NCI-H2171 (cell line): ENCODE data around the gene CIRBP.
A peak's percentile ranks its signal among the peaks of the same experiment; 100 is the strongest.

Source experiments
- DNase-seq: peaks from one replicate; lab custom pipeline; 2025; lab: John Stamatoyannopoulos, UW

Gene CIRBP

DNA sequence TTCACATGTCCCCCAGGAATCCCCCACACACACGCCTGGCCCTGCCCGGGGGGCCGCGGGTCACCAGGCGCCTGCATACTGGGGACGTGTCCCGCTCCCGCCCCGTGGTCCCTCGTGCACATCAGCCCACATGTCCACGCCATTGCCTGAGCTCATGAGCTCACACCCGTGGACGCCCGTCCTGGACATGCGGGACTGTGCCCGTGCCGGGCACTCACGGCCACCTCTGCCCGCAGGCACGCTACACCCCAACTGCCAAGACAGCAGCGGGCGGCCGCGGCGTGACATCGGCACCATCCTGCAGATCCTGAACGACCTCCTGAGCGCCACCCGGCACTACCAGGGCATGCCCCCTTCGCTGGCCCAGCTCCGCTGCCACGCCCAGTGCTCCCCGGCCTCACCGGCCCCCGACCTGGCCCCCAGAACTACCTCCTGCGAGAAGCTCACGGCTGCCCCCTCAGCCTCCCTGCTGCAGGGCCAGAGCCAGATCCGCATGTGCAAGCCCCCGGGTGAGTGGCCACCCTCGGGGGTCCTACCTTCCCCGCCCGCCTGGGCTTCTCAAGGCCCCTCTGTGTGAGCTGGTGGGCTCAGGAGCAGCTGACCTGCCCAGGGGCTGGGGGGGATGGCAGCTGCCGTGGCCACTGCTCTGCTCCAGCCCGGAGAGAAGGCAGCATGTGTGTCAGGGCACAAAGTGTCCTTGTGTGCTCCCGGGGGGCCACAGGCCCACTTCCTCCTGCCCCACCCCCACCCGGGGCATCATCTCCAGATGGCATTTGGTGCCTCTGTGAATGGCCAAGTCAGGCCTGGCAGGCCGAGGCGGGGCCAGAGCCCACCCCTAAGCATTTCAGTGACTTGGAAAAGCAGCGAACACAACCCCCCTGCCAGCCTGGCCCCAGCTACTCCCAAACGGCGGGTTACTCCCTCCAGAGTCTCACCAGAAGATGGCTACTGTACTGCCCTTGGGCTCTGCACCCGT is 13.7 kb upstream of the CIRBP start:
- DNase-seq, result no peak

DNA sequence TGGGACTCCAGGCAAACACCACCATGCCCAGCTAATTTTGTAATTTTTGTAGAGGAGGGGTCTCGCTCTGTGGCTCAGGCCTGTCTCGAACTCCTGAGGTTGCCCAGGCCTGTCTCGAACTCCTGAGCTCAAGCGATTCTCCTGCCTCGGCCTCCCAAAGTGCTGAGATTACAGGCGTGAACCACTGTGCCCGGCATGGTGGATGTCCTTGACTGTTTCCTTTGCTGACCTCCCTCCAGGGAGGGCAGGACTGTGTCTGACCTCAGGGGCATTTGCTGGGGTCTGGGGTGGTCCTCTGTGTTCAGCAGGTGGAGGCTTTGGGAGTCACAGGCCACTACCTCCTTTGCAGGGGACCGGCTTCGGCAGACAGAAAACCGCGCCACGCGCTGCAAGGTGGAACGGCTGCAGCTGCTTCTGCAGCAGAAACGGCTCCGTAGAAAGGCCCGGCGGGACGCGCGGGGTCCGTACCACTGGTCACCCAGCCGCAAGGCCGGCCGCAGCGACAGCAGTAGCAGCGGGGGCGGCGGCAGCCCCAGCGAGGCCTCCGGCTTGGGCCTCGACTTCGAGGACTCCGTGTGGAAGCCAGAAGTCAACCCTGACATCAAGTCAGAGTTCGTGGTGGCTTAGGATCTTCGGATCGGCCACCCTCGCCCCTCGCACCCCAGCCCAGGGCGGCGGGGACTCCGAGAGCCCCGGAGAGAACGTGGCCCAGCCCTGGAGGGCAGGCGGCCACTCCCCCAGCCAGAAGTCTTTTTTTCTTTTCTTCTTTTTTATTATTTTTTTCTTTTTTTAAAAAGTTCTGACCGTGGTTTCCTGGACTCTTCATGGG is 12.3 kb upstream of the CIRBP start:
- no peak for DNase-seq

DNA sequence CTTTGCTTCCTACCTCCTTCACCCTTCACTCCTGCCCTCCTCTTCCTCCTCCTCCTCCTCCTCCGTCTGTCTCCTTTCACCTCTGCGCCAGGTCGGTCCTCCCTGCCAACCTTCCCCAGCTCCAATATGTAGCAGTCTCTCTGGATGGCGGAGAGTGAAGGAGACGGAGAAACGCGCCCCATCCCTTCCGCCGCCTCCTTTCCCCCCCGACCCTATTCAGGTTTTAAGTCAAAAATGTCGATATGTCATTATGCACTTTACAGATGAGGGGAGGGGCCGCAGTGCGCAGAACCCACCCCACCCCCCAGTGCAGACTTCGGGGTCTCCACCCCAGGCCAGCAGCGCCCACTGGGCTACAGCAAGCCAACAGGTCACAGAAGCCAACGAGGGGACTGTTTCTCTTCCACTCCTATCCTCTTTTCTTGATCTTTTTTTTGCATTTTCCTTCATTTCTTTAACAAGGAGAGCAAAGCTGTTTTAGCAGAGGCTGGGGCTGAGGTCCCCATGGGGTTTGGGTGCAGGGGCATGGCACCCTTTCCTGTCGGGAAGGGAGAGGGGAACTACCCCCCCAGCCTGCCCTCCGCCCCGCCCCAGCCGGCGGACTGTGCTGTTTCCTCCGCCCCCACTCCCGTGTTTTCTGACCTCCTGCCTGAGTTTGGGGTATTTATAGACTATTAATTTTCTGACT is 11.5 kb upstream of the CIRBP start:
- no peak for DNase-seq

DNA sequence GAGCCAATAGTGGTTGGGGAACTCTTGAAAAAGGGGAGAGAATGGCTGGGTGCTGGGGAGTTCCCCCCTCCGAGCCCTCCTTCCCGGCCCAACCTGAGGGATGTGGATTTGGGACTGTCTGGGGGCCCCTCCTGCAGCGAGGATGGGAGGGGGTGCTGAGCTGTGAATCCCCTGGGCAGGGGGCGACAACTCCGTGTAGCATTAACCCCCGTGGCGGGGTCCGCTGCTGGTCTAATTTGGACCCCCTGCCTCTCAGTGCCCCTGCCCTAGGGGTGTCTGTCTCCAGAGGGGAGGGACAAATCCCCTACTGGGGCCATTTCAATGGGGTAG is 11.0 kb upstream of the CIRBP start:
- DNase-seq, result no peak

DNA sequence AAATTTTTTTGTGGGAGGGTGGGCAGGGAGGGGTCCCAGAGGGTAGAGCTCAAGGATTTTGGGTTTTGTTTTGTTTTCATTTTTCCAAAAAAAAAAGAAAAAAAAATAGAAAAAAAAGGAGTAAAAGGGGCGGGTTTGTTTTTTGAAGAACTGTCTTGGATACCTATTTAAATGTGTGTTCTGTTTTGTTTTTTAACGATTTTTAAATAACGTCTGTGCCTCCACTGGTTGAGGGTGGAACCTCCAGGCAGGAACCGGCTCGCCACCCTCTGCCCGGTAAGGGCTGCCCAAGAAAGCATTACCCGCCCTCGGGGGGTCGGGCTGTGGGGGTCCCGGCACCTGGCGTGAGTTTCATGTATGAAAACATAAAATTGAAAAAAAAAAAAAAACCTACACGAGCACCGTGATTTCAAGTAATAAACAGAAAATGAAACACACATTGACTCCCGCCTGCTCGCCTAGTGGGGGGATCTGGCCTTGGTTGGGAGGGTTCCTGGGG is 10.4 kb upstream of the CIRBP start:
- no peak for DNase-seq

DNA sequence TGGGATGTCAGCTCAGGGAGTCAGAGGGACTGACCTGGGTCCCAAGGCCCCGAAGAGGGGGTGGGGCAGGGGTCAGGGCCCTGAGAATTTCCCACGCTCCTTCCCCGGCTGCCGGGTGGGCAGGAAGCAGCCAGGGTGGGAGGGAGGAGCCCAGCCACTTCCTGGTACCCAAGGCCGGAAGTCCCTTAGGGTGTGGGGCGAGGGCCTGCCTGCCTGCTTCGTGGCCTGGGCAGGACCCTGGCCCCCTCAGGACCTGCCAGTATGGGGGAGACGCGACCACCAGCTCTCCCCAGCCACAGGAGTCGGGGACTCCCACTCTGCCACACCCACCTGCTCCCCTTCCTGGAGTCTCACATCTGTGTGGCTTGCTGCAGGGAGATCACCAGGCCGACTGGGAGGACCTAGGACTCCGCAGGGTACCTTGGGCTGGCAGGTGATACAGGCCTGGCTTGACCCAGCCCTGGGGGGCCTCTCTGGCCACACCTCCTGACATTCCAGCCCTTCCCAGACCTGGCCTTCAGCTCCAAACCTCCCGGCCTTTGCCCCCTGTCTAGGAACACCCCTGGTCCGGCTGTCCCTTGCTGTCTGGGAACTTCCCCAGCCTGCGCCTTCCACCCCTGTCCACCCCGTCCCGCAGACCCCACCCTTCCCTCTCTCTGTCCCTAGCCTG is 9.8 kb upstream of the CIRBP start:
- DNase-seq, result no peak

DNA sequence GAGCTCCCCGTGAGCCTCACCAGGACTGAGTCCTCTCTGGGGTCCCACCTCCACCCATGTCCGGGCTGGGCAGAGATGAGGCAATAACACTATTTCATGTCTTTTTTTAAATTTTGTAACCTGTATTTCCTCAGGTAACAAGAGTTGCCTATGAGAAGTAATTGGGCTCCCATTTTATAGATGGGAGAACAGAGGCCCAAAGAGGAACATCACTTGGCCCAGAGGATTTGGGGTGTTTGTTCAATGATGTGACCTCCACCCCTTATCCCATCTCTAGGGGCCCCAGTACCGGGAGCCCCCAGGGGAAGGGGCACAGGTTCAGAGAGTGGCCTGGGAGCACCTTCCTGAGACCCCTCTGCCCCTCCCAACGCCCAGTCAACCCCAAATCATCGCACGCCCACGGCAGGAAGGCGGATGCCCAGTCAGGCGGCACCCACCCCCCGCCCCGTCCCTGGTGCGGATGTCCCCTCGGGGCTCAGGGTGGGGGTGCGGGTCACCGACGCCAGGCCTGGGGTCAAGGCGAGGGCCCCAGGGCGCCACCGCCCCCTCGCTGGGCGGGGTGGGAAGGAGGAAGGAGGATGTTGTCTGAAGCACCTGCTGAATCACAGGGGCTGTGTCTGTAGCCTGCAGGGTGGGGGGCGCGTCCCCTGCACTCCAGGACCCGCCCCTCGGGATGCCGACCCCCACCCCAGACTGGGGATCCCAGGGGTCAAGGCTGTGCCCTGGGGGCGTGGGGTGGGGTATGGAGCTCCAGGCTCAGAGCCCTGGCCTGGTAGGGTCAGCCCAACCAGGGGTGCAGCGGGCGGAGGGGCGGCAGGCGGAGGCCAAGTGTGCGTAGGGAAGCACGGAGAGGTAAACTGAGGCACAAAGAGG is 9.0 kb upstream of the CIRBP start:
- no peak for DNase-seq

DNA sequence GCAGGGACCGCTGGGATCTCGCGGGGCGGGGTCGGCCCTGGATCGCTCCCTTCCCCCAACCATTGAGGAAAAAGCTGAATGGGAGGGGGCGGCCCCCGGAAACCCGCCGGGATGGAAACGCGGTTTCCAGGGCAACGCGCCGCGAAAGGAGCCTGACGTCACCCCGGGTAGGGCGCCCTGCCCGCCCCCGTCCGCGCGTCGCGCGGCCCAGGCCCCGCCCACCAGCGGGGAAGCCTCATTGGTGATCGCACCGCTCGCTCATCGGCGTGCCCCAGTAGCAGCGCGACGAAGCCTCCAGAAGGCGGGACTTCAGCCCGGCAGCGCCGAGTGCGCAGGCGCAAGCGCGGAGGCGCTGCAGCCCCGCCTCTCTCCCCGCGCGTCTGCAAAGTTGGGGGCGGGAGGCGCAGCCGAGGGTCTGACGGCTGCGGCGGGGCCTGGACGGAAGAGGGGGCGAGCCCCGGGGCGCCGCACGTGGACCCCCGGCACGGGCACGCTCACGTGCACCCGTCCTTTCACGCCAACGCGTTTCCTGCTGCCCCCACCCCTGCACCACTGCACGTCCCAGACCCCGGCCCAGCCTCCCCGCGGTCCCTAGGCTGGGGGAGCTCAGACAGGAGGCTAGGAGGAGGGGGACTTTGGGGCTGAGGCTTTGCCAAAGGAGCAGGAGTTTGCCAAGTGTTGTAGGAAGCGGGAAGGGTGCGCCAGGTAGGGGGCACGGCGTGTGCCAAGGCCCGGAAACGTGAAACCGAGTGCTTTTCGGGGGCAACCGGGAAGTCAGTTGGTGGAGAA is 8.2 kb upstream of the CIRBP start:
- DNase-seq, result peak; percentile 97

DNA sequence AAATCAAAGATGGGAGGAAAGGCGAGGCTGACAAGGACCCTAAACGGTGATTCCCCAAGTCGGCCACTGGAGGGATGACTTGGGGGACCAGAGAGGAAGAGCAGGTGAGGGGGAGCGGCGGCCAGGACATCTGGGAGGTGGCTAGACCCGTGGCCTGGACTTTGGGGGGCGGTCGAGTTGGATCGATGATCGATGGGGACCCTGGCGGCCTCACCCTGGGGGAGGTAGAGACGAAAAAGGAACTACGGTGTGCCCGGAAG is 7.7 kb upstream of the CIRBP start:
- no peak for DNase-seq

DNA sequence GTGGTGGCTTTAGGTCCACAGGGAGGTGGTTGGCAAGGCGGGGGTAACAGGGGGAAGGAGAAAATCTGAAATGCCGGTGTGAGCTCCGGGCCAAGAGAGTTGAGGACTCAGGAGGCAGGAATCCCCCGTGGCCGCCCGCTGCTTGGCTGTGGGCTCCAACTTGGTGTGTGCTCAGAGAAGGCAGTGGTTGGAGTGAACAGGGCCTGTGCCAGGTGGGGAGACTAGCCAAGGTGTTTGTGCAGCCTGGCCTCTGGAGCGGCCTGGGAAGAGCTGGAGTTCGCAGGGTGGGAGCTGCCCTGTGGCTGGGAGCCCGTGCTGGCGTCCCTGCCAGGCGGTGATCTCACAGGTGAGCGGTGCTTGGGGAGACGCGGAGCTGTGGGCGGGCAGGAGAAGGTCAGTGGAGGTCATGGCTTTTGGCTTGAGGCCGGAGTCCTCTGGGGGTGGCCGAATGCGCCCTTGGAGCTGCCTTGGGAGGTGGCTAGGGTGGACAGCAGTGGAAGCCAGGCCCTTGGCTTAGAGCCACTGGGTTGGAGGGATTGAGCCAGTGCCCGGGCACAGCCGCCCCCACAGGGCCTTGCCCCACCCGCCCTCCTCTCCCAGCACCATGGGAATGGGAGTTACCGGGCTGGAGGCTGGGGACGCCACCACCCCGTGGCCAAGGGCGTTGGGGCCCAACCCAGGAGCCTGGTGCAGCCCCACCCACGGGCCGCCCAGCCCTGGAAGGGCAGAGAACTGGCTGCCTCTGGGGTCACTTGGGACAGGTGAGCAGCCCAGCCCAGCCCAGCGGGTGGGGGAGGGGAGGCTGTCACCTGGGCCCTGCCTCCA is 7.1 kb upstream of the CIRBP start:
- no peak for DNase-seq

DNA sequence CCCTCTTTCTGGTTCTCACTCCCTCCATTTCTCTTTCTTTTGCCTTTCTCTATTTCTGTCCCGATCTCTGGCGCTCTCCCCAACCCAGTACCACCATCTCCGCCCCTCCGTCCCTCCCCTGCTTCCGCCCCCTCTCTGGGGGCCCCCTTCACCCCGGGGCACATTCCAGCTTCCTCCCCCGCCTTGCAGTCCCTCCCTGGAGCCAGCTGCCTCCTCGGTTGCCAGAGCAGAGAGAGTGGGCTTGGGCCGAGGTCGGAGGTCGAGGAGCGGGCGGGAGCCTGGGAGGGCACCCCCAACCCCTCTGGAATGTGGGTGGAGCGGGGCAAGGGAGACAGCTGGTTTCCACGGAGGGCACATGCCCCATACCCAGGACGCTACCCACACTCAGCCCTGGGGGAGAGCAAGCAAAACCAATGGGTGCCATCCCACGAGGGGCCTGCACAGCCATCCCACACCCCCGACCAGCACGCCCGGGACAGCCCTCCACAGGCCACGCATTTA is 6.5 kb upstream of the CIRBP start:
- DNase-seq, result no peak

DNA sequence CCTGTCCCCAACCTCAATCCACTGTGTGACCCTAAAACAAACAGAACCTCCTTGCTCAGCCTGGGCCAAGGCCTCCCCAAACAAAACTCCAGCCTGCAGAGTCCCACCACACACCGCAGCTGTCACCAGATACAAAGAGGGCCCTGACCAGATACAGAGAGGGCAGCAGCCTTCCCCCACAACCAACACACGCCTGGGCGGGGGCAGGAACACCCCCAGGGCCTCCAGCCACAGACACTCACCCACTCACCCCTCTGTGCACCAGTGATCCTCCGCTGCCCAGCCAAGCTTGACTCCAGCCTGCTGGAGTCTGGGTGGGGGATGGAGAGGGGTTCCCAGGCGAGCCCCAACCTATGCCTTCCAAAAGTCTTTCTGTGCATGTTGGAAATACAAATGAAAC is 5.9 kb upstream of the CIRBP start:
- DNase-seq, result no peak

DNA sequence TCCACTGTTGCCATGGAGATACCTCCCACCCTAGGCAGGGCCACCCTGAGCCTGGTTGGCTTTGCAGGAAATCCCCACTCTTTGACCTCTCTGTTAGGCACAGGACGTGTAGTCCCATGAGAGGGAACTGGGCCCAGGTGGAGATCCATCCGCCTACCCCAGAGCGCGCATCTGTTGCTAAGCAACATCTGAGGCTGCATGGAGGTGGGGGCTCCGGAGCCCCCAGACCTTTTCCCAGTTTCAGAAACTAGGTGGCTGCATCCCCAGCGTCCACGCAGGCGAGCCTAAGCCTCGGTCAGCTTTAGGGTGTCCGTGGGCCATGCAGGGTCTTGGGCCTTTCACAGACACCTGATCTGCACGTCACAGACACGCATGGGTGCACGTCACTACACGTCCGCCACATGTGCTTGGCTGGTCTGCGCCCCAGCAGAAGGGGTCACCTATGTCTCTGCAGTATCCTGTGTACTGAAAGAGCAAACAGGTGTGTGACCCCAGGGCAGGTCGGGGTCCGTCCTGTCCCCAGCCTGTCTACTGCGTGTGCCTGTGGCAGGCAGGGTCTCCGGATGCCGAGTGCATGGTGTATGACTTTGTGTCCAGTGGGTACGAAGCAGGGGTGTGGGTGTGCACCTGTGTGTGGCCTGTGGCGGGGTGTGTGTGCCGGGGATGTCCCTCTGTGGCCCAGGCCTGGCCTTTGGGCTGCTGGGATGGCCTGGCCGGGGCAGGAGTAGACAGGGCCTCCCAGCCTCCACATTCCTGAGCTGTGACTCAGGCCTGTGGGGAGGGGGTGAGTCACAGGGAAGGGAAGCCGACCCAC is 4.1 kb upstream of the CIRBP start:
- no peak for DNase-seq

DNA sequence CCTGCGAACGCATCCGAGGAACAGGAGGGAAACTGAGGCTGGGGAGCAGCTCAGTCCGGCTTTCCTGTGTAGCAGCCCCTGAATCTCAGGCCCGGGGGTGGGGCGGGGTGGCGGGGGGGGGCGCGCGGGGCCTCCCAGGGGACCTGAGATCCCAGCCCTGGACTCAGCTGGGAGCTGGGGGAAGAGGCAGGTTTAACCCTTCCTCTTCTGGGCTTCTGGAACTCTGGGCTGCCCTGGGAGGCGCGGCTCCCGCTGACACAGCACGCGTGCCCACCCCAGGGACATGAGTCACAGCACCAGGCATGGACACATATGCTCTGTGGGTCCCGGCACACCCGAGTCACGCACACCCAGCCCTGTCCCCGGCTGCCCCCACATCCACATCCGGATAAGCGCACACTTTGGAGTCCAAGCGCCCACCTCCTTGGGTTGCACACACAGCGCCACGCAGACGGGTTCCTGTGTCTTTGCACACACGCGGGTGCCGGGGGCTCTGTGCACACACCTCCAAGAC is 3.5 kb upstream of the CIRBP start:
- no peak for DNase-seq

DNA sequence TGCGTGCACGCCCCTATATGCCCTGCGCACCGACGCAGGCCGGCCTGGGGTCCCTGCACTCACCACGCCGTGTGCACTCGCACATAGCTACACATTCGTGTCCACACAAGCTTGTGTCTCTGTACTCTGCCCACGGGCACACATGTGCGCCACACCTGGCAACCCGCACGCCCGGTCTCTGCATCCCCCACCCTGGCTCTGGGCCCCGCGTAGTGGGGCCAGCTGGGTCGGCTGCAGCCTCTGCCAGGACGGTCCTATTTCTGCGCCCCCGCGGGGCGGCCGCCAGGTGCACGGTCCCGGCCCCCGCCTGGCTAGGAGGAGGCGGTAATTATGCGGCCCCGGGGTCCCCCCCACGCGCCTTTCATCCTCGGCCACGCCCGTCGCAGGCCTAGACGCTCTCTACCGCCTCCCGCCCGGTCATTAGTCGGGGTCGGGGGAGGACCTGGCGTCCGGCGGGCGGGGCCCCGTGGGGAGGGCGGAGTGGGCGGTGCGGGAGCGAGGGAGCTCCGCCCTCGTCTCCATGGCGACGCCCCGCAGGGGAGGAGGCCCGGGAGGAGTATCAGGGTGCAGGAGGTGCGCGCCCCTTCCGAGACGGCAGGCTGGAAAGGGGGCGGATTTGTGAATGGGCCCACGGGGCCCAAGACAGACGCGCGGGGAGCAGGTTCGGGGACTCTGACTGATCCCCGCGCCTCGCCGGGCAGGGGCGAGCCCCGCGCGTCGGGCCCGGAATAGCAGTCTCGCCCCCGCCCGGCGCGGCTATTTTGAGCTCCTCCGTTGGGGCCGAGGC is 2.8 kb upstream of the CIRBP start:
- DNase-seq, result no peak

DNA sequence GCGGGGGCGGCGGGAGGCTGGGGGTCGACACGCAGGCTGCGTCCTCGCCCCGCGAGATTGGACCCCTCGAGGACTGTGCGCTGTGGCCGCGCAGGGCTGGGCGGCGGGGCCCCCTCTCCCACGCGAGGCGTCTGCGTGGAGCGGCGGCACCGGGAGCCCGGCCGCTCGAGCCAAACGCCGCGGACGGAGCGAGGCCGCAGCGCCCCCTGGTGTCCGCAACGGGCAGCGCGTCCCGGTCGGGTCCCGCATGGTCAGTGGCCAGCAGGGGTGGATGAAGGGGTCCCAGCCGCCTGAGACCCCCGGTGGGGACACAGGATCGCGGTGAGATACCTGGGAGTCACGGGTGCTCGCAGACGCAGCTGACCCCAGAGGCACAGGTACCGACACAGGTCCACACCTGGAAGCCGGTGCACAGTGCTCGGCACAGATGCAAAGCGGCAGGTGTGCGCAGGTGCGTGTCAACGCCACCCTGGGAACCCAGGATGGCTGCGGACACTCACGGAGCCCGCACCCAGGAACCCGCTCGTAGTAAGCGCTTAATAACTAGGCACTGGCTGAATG is 2.1 kb upstream of the CIRBP start:
- DNase-seq, result no peak
